ENCODE results near the gene LMNA.
A peak's percentile ranks its signal among the peaks of the same experiment; 100 is the strongest.
"Not testable (repeated sequence)": the region's sequence is repeated elsewhere in the genome, so short reads cannot be mapped to it uniquely, and the experiment has no call there.

The LMNA gene

GRCh38 chr1:156114101-156114918 is at the start of gene LMNA:
Gene LMNA, plus strand, starts transcription at chr1:156114711. Its CDS starts 208 bp downstream, at chr1:156114919.
- DNase-seq (ENCODE audit: low spot score), result peak; percentile 74

GRCh38 chr1:156065212-156065611 is 49.3 kb upstream of the LMNA start:
- no peak for DNase-seq (ENCODE audit: low spot score)

- DNase-seq (ENCODE audit: low spot score), result no peak
These were observed 48.6 kb upstream of the LMNA start for GRCh38 chr1:156065871-156066270.

- DNase-seq (ENCODE audit: low spot score), result no peak
These were observed 47.2 kb upstream of the LMNA start for GRCh38 chr1:156067262-156067661.

GRCh38 chr1:156069490-156070455 is 44.7 kb upstream of the LMNA start:
- DNase-seq (ENCODE audit: low spot score), result no peak

GRCh38 chr1:156070548-156070947 is 44.0 kb upstream of the LMNA start:
- DNase-seq (ENCODE audit: low spot score), result no peak

GRCh38 chr1:156071332-156071816 is 43.1 kb upstream of the LMNA start:
- not testable (repeated sequence) for DNase-seq (ENCODE audit: low spot score)

GRCh38 chr1:156072251-156072650 is 42.3 kb upstream of the LMNA start:
- DNase-seq (ENCODE audit: low spot score), result no peak

- DNase-seq (ENCODE audit: low spot score), result no peak
These were observed 41.3 kb upstream of the LMNA start for GRCh38 chr1:156073110-156073687.

- DNase-seq (ENCODE audit: low spot score), result peak; percentile 88
These were observed 40.8 kb upstream of the LMNA start for GRCh38 chr1:156073740-156074139.

GRCh38 chr1:156074661-156075060 is 39.9 kb upstream of the LMNA start:
- no peak for DNase-seq (ENCODE audit: low spot score)

- no peak for DNase-seq (ENCODE audit: low spot score)
These were observed 39.3 kb upstream of the LMNA start for GRCh38 chr1:156075162-156075561.

GRCh38 chr1:156075775-156076204 is 38.7 kb upstream of the LMNA start:
- no peak for DNase-seq (ENCODE audit: low spot score)

- DNase-seq (ENCODE audit: low spot score), result peak; percentile 80
These were observed 37.7 kb upstream of the LMNA start for GRCh38 chr1:156076609-156077429.

GRCh38 chr1:156077430-156077760 is 37.1 kb upstream of the LMNA start:
- no peak for DNase-seq (ENCODE audit: low spot score)

- DNase-seq (ENCODE audit: low spot score), result no peak
These were observed 35.8 kb upstream of the LMNA start for GRCh38 chr1:156078728-156079127.

GRCh38 chr1:156079762-156080161 is 34.7 kb upstream of the LMNA start:
- DNase-seq (ENCODE audit: low spot score), result no peak

- no peak for DNase-seq (ENCODE audit: low spot score)
These were observed 34.2 kb upstream of the LMNA start for GRCh38 chr1:156080241-156080862.

GRCh38 chr1:156080863-156081179 is 33.7 kb upstream of the LMNA start:
- no peak for DNase-seq (ENCODE audit: low spot score)

- DNase-seq (ENCODE audit: low spot score), result no peak
These were observed 33.2 kb upstream of the LMNA start for GRCh38 chr1:156081180-156081916.

GRCh38 chr1:156081917-156082308 is 32.6 kb upstream of the LMNA start:
- no peak for DNase-seq (ENCODE audit: low spot score)
